LoVo (cell line): ENCODE data around the gene OSR1.
A peak's percentile ranks its signal among the peaks of the same experiment; 100 is the strongest.
"Not testable (repeated sequence)": the region's sequence is repeated elsewhere in the genome, so short reads cannot be mapped to it uniquely, and the experiment has no call there.

ENCODE experiments used
- DNase-seq: peaks from one replicate; pipeline ENCODE4 v3.0.0-alpha.2; 2016; ENCODE audit warnings: low spot score

Gene OSR1

DNA sequence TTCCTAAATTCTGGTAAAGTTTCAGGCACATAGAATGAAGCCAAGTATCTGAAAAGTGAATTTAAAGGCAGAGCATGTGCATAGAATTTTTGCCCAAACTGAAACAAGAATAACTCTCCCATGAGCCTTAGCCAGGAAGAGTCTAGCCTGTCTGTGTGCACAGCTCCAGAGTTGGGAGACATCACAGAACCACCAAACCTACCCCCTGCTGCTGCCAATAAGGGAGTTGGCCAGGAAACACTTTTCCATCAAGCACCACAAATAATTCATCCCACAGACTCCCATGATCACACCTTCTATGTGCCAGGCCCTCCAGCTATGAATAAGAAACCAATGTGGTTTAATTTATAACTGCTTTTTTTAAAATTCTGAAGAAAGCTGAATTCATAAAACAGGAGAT lies 27.0 kb downstream of the OSR1 start:
- DNase-seq, result no peak

DNA sequence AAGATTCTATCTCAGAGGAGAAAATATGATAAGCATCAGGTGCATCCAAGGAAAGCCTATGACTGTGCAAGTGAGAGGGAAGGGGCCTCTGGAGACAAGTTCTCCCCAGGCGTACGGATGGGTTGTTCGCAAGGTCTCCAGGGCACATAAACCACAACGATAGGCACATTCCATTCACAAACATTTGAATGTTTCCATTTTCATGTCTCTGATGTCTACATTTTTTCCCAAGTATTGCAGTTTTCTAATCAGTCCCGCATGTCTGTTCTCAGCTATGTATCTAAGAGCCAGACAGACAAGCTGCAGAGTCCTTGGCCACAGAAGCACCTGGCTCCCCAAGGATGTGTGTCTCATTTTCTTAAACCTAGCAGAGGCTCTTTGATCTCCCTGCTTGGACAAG lies 28.0 kb downstream of the OSR1 start:
- DNase-seq, result no peak

- DNase-seq, result no peak
Observed at GRCh38 chr2:19329445-19329844, 29.0 kb downstream of the OSR1 start.

DNA sequence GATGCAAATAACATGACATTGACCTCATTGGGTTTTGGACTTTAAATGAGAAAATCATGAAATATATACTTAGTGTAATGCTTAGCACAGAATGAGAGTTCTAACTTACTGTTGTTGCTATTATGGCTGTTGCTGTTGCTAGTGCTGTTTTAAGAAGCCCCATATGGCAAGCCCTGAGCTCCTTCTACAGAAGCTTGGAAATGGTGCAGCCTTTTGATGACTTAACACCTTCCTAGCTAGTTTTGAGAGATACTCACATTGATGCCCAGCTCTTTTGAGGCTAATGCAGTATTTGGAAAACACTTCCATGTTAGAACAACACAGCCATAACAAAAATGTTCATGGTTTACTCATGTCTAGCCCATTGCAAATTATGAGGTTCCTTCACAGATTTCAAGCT lies 30.9 kb downstream of the OSR1 start:
- DNase-seq, result no peak

- DNase-seq, result no peak
Observed at GRCh38 chr2:19321946-19322345, 36.5 kb downstream of the OSR1 start.

GRCh38 chr2:19320813-19321212 lies 37.6 kb downstream of the OSR1 start:
- no peak for DNase-seq

DNA sequence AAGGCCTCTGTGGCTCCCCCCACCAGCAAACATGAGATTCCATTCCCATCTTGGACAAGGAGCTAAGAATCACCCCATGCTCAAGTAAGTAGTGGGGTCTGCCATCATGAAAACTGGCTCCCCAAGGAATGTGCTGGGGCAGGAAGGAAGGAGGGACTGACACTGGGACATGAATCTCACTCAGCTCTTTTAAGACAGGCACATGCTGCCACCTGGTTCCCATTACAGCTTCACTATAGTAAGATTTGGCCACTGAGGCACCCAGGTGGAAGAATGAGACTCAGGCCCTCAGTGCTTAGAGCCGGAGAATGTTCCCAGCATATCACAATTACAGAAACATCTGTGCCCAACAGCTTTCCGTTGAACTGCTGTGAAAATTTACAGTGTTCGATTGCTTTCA lies 38.7 kb downstream of the OSR1 start:
- no peak for DNase-seq

- no peak for DNase-seq
Observed at GRCh38 chr2:19319064-19319463, 39.4 kb downstream of the OSR1 start.

GRCh38 chr2:19313553-19313952 lies 44.9 kb downstream of the OSR1 start:
- no peak for DNase-seq

GRCh38 chr2:19312949-19313348 lies 45.5 kb downstream of the OSR1 start:
- DNase-seq, result no peak

GRCh38 chr2:19306065-19306464 lies 52.4 kb downstream of the OSR1 start:
- DNase-seq, result not testable (repeated sequence)

DNA sequence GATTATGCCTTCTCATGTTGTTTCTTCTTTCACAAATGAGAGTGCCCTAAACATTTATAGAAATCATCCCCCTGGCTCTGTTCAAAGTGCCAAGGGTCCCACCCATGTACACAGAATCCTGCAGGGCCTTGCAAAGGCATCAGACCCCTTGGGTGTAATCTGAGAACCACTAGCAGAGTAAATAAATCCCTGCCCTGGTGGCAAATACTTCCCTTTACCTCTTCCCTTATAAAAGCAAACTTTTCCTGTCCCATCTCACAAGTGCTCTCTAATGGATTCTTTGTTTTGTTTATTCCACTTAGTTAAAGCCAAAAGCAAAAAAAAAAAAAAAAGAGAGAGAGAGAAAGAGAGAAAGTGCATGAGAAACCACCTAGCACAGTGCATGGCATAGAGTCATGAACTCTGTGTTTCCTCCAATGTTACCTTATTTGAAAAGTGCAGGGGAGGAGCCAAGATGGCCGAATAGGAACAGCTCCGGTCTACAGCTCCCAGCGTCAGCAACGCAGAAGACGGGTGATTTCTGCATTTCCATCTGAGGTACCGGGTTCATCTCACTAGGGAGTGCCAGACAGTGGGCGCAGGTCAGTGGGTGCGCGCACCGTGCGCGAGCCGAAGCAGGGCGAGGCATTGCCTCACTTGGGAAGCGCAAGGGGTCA lies 52.9 kb downstream of the OSR1 start:
- DNase-seq, result peak; percentile 18

DNA sequence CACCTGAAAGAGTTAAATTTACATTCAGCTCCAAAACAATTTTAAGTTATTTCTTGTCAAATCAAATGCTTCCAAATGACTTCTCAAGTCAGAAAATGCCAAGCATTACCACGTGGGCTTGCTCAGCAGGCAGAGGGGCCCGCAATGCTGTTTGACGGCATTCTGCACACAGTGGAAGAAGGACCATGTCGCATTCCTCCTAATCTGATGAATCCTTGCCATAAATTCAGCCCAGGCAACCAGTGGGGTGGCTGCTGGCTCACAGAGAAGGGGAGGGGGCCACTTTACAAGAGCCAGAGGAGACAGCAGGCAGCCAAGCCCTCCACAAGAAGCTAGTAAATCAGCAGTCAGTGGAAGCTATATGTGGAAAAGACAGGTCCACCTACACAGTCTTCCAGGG lies 56.7 kb downstream of the OSR1 start:
- DNase-seq, result no peak
